Measurements from ENCODE around the gene LBR. TPM values are rescaled to one million over a fixed set of nuclear protein-coding genes. Genes with fewer than 3 reads are reported as not detected.
A peak's percentile ranks its signal among the peaks of the same experiment; 100 is the strongest.

Gene LBR
- total RNA-seq, 1 donor from 2014 or later: 51.7 TPM

DNA sequence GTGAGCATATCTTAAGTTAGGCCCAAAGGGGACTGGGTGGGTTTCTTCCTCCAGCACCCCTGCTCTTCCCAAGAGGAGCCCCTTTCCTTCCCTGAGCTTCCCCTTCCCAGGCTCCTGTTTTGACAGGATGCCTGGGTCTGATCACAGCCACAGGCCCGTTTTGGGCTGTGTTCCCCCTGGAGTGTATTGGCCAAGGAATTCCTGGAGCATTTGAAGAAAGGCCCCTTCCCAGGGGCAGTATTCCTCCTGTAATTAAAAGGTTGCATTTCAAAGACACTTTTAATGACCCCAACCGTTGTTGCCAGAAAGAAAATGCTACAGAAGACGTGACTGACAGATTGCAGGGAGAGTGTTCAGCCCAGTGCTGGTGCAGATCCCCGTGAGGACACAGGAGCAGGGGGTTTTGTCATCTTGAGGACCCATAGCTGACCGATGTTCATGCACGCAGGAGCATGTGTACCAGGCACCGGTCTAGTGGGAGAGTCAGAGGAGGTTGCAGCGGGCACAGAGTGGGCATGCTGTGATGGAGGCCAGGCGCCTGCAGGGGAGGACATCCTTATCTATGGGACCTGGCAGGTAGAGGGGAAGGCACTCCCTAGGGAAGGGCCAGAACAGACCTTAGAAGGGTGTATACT, 19.3 kb upstream of the LBR start:
- no peak overlapping the region for H3K4me3 ChIP-seq (ENCODE audit: low read depth, low read length)
- DNase-seq (ENCODE audit: low read depth): no peak
- TF ChIP-seq, protein P1, sequence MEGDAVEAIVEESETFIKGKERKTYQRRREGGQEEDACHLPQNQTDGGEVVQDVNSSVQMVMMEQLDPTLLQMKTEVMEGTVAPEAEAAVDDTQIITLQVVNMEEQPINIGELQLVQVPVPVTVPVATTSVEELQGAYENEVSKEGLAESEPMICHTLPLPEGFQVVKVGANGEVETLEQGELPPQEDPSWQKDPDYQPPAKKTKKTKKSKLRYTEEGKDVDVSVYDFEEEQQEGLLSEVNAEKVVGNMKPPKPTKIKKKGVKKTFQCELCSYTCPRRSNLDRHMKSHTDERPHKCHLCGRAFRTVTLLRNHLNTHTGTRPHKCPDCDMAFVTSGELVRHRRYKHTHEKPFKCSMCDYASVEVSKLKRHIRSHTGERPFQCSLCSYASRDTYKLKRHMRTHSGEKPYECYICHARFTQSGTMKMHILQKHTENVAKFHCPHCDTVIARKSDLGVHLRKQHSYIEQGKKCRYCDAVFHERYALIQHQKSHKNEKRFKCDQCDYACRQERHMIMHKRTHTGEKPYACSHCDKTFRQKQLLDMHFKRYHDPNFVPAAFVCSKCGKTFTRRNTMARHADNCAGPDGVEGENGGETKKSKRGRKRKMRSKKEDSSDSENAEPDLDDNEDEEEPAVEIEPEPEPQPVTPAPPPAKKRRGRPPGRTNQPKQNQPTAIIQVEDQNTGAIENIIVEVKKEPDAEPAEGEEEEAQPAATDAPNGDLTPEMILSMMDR (conservative IDR thresholded peaks at IDR 0.05; ENCODE audit: low read depth, low read length): no peak

DNA sequence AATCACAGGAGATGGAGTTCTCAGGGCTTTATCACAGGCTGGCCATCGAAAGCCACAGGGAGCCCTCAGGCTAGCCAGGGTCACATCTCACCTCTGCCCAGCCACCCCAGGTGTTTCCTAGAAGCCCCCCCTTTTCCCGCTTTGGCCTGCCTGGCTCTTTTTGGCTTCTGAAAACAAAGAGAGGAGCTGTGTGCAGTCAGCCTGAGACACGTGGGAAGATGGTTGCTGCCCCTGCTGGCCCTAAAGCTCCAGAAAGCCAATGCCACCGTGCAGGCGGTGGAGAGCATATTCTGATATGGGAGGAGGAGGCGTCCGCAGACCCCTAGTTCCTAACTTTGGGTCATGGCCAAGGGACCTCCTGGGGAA, 18.7 kb upstream of the LBR start:
- TF ChIP-seq, protein P1 (conservative IDR thresholded peaks at IDR 0.05; ENCODE audit: low read depth, low read length): no peak
- H3K4me3 ChIP-seq (ENCODE audit: low read depth, low read length): no peak overlapping the region
- DNase-seq (ENCODE audit: low read depth): no peak

DNA sequence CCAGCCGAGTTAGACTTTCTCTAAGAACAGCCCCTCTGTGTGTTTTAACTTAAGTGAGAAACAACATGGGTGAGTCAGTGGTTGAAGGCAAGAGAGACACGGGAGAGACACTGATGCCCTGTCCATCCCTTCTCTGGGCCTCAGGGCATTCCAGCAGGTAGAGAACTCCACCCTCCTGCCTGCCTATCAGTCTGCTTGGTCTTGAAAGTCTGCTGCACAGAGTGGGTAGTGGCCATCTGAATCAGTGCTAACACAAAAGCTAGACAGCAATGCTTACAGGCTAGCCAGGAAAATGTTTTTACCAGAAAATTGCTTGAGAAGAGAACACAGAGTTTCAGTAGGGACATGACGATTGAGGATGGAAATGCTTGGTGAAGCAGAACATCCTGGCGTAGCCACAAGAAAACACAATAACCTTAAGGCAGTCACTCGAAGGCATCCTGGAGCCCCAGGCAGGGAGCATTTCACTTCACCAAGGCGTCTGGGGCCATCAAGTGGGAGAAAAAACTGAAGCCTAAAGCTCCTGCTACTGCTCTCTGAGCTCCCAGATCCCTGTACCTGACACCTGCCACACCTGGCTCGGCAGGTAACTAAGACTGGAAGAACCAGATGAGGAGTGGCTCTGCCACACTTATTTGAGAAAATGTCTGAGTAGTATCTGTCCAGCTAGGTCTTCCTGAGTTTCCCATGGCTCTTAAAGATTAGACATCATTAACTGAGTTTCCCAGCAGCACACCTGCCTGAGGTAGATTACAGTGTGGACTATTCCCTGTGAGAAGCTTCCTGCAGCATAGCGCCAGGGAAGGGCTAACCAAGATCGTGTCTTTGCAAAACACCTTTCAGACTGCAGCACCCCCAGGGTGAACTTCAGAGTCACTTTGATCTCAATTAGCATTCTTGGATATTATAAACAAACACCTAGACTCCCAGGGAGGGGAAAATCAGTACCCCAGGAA, 18.1 kb upstream of the LBR start:
- H3K4me3 ChIP-seq (ENCODE audit: low read depth, low read length): no peak overlapping the region
- DNase-seq (ENCODE audit: low read depth): peak; percentile 92
- TF ChIP-seq, protein P1 (conservative IDR thresholded peaks at IDR 0.05; ENCODE audit: low read depth, low read length): no peak

DNA sequence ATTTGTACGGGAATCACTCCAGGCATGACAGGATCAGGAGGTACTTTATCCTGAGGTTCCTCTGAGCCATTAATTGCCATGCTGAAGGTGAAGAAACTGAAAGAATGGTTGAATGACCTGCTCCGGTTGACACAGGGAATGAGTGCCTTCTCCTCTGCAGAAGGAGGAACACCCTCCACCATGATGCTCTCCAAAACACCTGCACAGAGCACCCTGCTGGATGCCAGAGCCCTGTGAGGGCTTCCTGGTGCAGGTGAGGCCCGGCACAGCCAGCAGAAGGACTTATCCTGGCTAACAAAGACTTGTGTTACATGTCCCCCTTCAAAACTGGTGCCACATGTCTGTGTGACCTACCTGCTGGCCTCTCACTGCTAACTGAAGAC, 14.3 kb upstream of the LBR start:
- TF ChIP-seq, protein P1 (conservative IDR thresholded peaks at IDR 0.05; ENCODE audit: low read depth, low read length): no peak

DNA sequence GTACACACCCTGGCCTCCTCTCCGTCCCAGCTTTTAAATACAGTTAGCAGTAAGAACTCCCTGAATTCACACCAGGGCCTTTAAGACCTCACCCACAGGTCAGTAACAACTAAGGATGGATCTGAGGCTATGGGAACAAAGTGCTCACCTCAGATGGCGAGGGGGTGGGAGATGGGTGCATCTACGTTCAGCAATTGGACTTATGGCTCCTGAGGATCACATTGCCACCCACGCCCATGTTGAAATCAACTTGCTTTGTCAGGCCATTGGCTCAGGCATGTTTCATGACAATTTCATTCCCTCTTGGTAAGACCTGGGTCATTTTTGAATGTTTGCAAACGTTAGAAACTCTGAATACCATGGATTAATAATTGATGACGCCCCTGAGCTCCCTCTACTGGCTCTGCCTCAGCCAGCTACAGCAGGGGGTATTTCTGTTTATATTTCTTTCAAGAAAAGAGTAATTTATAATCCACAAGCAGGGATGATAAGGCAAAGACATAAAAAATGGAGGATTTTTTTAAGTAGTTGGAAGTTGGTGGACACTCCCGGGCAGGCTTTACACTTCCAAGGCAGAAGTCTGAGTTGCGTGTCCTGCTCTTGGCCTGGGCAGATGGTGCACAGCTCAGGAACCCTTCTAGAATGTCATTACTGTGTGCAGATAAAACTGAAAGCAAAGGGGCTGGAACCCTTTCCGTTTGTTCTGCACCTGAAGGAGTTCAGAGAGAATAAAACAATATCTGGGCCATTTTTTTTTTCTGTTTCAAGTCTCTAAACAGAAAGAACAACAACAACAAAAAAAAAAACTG, 13.7 kb upstream of the LBR start:
- DNase-seq (ENCODE audit: low read depth): no peak
- TF ChIP-seq, protein P1 (conservative IDR thresholded peaks at IDR 0.05; ENCODE audit: low read depth, low read length): peak; percentile 78
- H3K4me3 ChIP-seq (ENCODE audit: low read depth, low read length): peak overlapping the region; percentile 7

More for the DNA sequence above, 14.3 kb upstream of the LBR start:
- no peak for DNase-seq (ENCODE audit: low read depth)
- H3K4me3 ChIP-seq (ENCODE audit: low read depth, low read length): no peak overlapping the region

DNA sequence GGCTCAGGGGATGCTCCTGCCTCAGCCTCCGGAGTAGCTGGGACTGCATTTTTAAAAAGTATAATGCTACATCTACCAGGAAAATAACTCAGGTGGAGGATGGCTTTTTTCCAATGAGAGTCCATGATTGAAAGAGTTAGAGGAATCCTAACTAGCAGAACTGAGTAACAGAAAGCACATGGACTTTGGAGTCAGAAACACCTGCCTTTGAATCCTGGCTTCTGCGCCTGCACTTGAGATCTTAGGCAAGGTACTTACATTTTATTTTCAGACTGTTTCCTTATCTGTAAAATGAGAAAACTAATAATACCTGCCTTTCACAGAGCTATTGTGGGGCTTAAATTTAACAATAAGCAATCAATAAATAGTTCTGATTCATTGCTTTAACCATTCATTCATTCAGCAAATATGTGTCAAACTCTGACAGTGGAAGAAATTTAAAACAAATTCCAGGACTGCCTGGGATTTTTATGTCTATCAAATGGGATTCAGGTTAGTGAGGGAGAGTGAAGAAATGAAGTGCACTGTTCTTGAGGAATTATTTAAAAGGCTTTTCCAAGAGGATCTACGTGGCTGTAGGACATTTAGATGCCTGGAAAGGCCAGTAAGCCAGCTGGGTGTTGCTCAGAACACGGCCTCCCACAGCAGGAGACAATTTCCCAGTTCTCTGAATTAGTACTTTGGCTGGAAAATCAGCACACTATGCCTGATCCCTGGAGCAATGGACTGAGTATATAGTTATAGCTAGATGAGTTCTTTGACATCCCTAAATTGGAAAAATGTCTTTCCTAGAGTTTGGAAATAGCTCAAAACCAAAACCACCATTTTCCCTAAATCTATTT, 12.8 kb upstream of the LBR start:
- no peak for DNase-seq (ENCODE audit: low read depth)
- H3K4me3 ChIP-seq (ENCODE audit: low read depth, low read length): no peak overlapping the region
- TF ChIP-seq, protein P1 (conservative IDR thresholded peaks at IDR 0.05; ENCODE audit: low read depth, low read length): no peak
